ENCODE results near the gene TTC8.

GRCh38 chr14:88851587-88851986, 27.1 kb downstream of the TTC8 start:
- TF ChIP-seq TAF1 (IDR thresholded peaks at IDR 0.05; ENCODE audit: borderline replicate concordance, insufficient read depth, low read length) (no peak), POLR2AphosphoS5 (IDR thresholded peaks at IDR 0.05; ENCODE audit: low read depth, low read length) (no peak)

Data from PFSK-1 (cell line).